GM11168 (cell line): ENCODE measurements around the gene RASA3.
"Not testable (repeated sequence)": the region's sequence is repeated elsewhere in the genome, so short reads cannot be mapped to it uniquely, and the experiment has no call there.

Experiments used
- in situ Hi-C: fragments of 300-500 bp; cut with MboI; formaldehyde crosslinking; loops from one replicate; pipeline ENCODE4 v1.12.0; 2022; ENCODE audit warnings: low sequenced_read_pairs; ENCODE audit not compliant: unreplicated experiment

RASA3 gene

GRCh38 chr13:114025405-114025713 is 107.1 kb downstream of the RASA3 start:
- in situ Hi-C loops: no loop called here

DNA sequence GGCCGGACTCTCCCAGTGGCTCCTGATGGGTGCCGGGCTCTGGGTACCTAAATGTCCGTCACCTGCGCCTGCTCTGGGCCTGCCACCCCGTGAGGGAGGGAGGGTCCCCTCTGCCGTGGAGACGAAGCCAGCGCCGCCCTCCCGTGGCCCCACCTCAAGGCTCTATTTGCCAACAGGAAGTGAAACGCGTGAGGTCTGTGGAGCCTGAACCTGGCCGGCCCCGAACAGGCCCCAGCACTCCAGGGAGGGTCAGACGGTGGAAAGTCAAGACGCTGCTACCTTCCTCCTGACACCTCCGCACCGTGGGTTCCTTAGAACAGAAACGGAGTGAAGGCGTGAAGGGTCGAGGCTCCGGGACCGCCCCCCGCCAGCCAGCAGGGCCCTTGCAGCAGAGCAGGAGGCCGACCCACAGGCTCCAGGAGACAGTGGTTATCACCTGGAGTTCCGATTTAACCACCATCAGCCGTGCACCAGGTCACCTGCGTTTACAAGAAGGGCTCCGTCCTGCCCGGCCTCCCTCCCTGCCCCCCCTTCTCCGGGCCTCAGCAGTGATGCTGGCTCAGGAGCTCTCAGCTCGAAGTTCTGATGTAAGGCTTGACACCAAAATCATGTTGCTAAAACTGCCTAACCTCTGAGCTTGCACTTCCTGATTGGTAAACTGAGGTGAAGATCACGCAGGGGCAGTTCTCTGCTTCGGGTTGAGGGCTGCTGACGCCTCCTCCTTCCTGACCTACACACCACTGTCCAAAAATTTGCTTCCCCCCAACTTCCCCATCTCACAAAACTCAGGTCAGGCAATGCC is 107.6 kb downstream of the RASA3 start:
- in situ Hi-C loops: no loop called here

DNA sequence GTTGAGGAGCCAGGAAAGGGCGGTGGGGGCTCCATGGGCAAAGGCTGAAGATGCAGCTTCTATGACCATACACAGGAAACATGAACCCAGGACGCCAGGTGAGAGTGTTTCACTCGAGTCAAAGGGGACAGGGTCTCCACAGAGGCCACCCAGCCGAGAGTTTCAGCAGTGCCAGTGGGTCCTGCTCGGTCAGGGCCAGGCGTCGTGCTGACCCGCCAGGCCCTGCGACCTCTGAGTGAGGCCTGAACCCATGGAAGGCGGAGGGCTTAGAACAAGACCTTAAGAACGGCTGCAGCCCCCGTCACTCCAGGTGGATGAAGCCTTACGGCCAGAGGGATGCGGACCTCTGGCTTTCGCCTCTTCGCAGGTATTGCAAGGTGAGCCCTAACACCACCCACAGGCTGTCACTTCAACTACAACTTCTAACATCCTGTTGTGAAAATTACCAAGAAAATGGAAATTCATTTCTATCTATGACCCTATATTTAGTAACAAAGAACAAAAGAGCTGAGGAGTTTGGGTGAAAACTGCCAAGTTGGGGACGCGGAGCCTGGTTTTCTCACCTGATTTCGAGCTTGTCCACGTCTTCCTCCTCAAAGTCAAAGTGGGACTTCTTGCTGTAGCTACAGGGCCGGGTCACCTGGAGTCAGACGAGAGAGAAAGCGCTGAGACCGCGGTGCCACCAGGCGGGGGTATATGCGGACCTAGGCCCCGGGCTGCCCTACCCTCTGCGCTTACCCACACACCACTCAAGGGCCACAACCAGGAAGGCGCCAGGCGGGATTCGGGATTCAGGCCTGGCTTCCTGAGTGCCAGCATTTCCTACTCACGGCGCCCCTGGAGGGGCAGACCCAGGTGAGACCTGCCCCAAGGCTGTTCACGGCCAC is 108.5 kb downstream of the RASA3 start:
- in situ Hi-C loops: no loop called here

DNA sequence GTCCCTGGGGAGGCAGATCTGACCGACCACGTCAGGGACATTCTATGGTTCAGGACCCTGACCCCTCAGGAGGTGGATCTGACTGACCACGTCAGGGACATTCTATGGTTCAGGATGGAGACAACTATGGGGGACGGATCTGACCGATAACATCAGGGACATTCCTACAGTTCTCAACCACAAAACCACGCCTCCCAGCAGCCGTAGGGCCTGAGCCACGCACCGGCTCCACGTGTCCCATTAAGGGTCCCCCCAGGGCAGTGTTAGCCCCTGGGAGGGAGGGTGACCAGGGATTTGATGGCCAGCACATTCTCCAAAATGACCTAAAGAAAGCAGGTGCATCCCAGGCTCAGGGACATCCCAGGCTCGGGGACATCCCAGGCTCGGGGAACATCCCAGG is 109.5 kb downstream of the RASA3 start:
- in situ Hi-C loops: no loop called here

DNA sequence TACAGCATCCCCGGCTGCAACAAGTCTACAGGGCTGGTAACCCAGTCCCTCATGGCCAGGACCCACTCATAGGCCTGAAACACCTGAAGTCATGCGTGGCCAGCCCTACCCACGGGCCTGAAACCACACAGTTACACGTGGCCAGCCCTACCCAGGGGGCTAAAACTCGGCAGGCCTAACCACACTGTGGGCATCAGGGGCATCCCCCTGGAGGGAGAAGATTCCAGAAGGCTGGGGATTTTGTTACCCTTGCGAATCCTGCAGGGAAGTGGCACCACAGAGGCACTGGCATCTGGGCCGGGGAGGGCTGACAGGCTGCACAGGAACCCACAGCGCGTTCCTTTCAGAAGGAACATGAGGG is 110.1 kb downstream of the RASA3 start:
- in situ Hi-C loops: no loop called here

DNA sequence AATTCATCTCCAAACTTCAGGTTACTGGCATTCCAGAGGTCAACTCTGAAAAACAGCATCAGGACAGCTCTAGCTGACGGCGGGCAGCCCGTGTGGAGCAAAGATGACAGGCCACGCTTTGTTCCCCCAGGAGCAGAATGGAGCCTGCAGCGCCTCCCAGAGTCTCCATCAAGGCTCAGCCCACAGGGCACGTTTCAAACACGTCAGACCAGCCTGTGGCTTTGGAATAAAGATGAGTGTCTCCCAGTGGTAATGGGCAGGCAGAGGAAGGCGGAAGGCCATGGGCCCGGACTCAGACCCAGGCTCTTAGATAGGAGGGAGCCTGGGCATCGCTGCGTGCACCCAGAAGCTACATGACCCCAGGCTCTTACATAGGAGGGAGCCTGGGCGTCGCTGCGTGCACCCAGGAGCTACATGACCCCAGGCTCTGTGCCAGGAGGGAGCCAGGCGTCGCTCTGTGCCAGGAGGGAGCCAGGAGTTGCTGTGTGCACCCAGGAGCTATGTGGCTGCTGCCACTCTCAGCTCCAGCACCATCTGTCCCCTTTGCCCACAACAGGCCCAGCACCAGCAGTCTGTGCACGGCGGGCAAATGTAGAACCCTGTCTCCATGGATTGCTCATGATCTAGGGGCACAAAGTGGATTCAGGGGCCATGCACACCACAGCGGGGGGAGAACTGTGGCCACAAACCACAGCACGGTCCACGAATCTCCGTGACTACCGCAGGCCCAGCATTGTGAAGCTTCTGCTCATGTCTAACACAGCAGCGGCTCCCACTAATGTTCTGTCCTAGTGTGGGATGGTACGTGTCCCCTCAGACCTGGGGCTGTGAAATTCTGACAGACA is 110.7 kb downstream of the RASA3 start:
- in situ Hi-C loops: no loop called here

- in situ Hi-C loops: no loop called here
Observed at GRCh38 chr13:114020750-114021463, 111.5 kb downstream of the RASA3 start.

GRCh38 chr13:114020134-114020533 is 112.3 kb downstream of the RASA3 start:
- in situ Hi-C loops: not testable (repeated sequence)

GRCh38 chr13:114019367-114019766 is 113.1 kb downstream of the RASA3 start:
- in situ Hi-C loops: no loop called here

DNA sequence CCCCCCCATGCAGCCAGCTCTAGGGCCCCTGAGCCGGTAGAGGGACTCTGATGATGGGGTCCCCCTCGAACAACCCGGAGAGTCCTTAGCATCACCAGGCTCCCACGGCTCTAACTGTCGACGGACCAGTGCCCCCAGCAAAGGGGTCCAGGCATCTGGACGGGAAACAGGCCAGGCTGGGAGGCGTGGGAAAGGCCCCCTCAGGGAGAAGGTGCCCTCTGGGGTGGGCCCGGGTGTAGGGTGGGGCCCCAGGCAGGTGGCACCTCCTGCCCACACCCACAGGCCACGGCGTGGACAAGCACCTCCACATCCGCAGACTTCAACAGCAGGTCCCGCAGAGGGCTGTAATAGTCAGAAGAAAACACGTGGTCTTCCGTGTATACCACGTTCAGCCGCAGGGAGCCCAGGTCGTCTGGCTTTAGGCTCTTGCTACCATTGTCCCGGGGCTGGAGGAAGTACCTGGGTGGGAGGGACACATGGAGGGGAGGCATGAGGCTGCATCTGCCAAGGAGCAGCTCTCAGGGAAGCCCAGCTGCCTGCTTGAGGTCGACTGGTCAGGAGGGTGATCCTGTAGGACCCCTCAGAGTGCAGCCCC is 113.9 kb downstream of the RASA3 start:
- in situ Hi-C loops: no loop called here

- in situ Hi-C loops: no loop called here
Observed at GRCh38 chr13:114017966-114018365, 114.5 kb downstream of the RASA3 start.

DNA sequence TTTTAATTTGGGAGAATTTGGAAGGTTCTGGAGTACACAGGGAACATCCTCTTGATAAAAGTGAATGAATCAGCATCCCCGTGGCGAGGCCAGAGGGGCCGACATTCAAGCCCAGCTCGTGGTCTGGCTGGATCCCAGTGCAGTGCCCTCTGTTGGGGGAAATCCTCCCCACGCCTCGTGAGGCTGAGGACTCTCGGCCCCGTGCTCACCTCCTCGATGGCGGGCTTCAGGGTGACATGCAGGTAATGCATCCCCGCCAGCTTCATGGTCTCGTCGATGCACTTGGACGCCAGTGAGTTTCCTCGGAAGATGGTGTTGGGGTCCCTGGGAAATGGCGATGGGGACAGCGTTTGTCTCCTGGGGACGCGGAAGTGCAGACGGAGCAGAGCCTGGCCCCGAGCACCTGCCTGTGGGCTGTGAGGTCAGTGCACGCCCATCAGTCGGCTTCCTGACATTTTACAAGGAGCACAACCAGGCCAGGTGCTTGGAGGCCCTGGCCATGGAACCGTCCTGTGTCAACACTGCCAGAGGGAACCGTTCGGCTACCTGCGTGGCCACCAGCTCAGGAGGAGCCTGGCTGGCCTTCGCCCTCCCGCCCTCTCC is 115.3 kb downstream of the RASA3 start:
- in situ Hi-C loops: no loop called here

DNA sequence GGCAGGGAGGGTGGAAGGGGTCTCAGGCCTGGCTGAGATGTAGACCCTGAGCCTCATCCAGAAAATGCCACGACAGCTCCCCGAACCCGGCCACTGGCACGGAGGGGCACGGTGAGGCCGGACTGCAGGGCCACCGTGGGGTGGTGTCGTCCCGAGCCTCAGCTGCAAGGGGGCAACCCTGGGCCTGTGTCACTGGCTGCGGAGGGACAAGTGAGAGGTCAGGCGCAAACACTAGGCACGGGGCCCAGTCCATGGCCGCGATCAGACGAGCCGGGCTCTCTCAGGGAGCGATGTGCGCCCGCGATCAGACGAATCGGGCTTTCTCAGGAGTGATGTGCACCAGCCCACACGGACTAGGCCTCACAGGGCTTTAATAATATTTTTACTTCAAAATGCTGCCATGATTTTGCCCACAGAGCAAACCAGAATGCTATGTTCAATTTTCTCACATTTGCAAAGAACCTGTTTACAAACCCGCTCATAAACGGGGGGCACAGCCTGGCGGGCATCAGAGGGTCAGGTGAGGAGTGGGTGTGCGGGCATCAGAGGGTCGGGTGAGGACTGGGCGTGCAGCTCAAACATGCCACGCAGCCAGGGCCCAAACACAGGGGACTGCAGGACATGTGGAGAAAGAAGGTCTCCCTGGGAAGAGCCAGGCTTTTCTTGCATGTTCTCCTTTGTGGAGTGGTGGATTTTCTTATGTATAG is 115.9 kb downstream of the RASA3 start:
- in situ Hi-C loops: no loop called here

DNA sequence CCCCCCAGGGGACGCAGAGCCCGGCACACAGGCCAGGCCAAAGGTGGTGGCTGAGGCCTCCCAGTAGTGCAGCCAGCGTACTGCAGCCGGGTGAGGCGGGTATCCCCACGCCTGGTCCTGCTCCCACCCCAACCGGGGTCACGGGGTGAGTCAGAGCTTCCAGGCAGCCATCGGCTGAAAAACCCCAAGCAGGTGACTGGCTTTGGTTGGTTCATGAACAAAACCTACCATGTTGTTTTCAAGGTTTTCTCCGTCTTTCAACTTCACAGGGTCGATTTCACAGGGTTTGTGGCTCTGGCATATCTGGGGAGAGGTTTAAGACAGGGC is 116.5 kb downstream of the RASA3 start:
- in situ Hi-C loops: no loop called here

- in situ Hi-C loops: no loop called here
Observed at GRCh38 chr13:114015111-114015968, 117.1 kb downstream of the RASA3 start.

GRCh38 chr13:114013952-114014629 is 118.3 kb downstream of the RASA3 start:
- in situ Hi-C loops: no loop called here

GRCh38 chr13:114013336-114013735 is 119.1 kb downstream of the RASA3 start:
- in situ Hi-C loops: no loop called here
